Breast epithelium (tissue), 3 donors: ENCODE data around the gene FBN2.

Experiments used
- CTCF ChIP-seq, 3 donors: fragments of 450-650 bp; IDR thresholded peaks; one replicate each; pipeline ENCODE4 v1.5.1; 2016 to 2017; ENCODE audit warnings: antibody characterized with exemption in 3 of 3, mild to moderate bottlenecking in 3 of 3, moderate library complexity in 3 of 3
- POLR2AphosphoS5 ChIP-seq, 3 donors: sonication (generic); formaldehyde crosslinking; IDR thresholded peaks; one replicate each; pipeline ENCODE4 v1.6.1; 2017; ENCODE audit warnings: antibody characterized with exemption in 3 of 3

- no peak for TF ChIP-seq CTCF (IDR thresholded peaks at IDR 0.05)
- no peak for TF ChIP-seq POLR2AphosphoS5 (IDR thresholded peaks at IDR 0.05)
These were observed 123.6 kb downstream of the FBN2 start for GRCh38 chr5:128414469-128414868.
